NCI-H2081 treated with DMSO at 0.1 percent for 48 hours (cell line): Measurements from ENCODE around the gene WNT16.

Source experiments
- DNase-seq: peaks from one replicate; lab custom pipeline; 2025; lab: John Stamatoyannopoulos, UW

Gene WNT16

DNA sequence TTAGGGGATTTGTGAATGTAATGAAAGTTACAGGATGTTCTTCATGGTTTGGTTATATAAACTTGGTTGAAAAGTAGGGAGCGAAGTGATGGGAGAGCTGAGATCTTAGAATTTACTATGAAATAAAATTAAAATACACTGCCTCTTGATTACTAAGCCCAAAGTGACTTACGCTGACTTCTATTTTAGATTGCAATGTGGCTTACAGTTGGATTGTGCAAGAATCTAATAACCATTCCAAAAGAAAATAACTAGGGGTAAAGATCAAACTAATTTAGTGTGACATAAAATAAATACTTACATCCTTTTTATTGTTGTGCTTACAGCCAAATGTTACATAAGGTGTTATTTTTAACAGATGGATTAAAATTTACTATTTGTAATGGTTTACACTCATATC is 15.3 kb downstream of the WNT16 start:
- DNase-seq, result no peak

DNA sequence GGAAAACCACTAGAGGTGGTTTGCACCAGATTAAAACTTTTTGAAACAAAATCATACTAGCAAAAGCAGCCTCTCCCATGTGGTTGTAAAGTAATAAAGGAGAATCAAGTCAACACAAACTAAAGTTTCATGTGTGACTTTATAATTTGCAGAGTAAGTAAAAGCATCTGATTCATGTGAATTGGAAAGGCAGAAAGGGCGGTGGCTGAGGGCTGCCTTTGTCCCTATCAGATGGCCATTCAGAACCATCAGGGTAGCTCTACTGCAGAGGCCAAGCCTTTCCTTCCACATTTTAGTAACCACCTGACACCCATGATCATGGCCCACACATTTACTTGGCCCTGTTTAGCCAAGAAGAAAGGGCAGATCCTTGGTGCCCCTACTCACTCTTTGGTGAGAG is 15.7 kb downstream of the WNT16 start:
- DNase-seq, result no peak

DNA sequence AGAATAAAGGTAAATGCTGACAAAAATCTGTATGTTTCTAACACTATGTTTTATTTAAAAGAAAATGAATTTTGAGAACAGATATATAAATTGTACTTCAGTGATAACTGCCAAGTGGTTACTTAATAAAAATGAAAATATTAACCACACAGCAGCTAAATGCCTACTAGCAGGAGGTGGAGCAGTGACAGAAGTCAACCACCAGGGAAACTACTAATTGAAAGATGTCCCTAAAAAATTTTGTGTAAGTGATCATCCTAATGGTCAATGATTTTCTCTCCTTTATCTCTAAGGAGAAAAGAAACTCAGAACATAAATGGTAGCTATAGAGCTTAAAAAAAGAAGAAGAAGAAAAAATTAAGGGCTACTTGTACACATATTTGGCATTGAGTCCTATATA is 22.9 kb downstream of the WNT16 start:
- DNase-seq, result no peak

DNA sequence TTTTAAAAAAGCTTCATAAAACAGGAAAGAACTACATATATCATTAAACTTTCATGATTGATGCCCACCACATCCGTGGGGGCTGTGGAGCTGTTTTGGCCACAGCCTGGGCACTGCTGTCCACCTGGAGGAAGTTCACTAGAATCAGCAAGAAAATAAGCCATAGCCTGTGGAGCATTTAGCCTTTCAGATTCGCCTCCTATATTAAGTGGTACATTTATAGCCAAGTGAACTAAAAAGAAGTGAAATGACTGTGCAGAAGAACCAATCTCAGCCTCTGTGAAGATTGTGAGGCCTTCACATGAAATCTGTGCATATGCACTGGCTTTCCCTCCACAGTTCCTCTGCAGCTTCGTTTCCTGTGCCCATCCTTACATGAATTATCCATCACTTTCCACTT is 23.5 kb downstream of the WNT16 start:
- DNase-seq, result no peak

DNA sequence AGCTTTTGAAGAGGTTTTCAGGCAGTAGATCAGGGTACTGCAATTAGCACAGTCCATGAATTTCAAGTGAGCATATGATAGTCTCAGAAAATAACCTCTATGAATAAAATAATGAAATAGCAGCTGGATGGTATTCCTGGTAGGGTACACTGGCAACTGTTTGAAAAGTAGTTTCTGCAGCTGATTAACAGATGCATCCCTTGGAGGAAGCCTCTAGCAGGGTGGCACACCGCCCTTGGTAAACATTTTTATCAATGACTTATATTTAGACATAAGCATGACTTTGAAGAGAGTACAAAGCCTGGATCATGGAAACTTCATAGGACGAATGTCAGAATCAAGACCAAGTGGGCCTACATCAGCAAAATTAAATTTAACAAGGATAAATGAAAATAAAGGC is 26.8 kb downstream of the WNT16 start:
- DNase-seq, result no peak

DNA sequence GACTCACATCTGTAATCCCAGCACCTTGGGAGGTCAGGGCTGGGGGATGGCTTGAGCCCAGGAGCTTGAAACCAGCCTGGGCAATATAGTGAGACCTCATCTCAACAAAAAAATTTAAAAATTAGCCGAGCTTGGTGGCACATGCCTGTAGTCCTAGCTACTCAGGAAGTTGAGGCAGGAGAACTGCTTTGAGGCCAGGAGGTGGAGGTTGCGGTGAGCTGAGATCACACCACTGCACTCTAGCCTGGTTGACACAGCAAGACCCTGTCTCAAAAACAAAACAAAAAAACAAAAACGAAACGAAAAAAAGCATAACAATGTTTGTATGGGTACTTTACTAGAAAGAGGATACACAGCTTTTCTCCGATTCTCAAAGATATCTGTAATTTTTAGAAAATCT is 31.8 kb downstream of the WNT16 start:
- DNase-seq, result no peak

DNA sequence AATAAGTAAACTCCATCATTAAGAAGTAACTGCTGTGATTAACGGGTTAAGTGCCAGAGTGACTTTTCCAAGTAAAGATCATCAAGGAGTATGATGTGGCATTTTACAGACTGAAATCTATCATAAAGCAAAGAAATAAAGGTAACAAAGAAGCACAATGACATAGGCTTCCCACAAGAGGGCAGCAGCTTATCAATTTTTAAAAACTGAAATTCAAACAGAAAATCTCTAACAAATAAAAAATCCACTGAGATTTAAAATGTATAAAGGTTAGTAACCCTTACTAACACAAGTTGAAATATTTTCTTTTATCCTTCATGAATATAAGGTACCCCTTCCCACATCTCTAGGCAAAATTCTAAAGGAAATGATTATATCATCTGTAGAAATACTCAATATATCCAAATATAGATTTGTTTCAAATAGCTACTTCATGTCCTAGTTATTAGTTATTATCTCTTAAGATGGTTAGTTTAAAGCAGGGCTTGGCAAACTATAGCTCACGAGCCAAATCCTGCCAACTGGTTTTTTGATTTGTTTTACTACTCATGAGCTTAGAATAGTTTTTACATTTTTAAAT is 38.1 kb downstream of the WNT16 start:
- DNase-seq, result no peak

DNA sequence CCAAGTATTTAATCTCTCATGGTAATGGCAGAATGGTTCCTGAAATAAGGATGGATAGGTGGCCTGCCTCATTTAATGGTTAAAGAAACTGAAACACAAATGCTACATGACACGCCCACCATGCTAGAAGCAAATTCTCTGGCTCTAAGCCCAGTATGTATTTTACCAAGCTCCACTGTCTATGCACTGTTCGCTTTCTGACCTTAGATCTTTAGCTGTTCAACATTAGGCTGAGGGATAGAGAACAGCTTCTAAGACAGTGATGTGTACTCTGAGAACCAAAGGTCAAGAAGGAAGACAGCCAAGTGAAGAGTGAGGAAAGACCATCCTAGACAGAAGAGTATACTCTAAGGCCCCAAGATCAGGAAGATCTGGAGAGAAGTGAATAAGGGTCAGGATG is 40.7 kb downstream of the WNT16 start:
- no peak for DNase-seq

DNA sequence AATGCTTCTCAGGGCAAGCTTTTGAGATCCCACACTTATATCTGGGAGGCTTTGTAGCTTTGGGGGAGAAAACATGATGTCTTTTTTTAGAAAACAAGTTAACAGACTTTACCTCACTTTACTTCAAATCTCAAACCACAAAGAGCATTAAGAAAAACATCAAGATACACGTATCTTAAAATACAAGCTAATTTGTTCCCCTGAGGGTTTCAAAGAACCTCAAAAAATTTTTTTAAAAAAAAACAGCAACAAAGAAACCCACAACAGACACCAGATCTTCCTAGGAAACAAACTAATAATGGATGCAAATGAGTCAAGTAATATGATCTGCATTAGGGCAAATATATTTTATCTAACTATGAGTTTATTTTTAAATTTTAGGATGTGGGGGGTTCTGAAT is 42.6 kb downstream of the WNT16 start:
- no peak for DNase-seq

DNA sequence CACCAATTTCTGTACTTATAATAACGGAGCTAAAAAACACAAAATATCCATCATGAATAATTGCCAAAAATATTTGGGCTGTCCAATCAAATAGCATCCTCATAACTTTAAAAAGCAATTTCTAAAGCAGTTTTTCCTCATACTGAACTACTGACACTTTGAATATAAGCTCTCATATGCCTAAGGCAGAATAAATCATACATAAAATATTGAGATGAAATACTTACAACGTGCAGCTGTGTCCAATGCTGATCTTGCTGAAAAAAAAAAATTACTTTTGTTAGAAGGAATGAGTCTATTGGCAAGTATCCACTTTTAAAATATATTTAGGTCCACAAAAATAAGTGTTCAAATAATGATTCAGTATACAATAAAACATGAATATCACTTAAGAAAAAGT is 43.1 kb downstream of the WNT16 start:
- DNase-seq, result no peak

DNA sequence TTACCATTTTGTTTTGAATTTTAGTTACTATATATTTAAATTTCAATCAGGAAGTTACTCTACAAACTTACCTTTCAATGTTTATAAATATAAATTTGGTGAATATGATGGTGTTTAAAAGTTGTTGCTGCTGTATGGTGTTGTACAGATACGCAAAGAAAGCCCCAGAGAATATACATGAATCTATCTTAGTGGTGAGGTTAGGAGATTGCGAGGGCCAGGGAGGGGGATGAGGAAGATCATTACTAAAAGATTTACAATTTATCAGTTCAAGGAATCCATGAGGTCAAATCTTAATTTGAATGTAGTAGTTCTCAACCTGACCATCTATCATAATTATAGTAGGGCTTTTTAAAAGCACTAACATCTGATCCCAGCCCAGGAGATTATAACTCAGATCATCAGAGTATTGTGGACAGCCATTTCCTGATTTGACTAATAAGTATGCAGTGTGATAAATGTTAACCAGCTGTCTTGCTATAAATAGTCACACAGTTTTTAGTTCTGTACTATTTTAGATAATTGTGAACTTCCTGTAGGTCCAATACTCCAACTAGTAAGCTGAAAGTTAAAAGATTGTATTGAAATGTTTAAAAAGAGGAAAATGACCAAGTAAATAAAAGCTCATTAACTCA is 43.7 kb downstream of the WNT16 start:
- DNase-seq, result no peak

DNA sequence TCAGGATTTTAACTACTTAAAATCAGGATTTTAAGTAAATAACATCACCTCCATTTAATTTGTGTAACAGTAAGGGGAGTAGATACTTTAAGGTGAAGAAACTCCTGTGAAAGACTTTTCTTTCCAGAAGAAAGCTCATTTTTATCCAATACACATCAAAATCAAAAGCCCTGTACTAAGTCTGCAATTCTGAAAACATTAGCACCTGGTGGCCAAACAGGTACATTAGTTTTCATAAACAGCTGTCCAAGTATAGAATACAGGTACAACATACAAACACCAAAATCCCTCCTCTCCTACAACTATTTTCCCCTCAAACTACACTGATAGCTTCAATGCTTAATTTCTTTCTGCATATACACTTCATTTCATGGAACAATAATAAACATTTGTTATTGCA is 44.4 kb downstream of the WNT16 start:
- DNase-seq, result no peak

DNA sequence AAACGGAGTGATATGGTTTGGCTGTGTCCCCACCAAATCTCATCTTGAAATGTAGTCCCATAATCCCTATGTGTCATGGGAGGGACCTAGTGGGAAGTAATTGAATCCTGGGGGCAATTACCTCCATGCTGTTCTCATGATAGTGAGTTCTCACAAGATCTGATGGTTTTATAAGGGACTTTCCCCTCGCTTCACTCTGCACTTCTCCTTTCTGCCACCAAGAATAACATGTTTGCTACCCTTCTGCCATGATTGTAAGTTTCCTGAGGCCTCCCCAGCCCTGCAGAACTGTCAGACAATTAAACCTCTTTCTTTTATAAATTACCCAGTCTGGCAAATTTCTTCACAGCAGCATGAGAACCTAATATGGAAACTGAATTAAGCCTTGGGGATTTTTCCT is 48.2 kb downstream of the WNT16 start:
- DNase-seq, result no peak

DNA sequence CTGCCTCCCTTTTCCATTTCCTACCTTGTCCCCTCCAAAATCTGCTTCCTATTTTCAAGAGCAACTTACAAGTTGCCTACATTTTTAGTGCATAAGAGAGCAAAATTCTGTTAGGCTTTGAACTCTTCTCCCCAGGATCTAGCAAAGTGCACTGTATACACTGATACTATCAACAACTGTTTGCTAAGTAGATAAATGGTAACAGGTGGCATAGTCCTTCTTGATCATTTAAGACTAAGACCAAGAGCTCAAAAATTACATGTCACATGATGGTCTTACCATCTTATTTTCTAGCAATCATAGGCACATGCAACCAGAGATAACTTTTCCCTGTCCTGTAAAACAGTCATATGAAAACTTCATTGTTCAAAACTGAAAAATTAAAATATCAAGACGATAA is 51.1 kb downstream of the WNT16 start:
- DNase-seq, result no peak

DNA sequence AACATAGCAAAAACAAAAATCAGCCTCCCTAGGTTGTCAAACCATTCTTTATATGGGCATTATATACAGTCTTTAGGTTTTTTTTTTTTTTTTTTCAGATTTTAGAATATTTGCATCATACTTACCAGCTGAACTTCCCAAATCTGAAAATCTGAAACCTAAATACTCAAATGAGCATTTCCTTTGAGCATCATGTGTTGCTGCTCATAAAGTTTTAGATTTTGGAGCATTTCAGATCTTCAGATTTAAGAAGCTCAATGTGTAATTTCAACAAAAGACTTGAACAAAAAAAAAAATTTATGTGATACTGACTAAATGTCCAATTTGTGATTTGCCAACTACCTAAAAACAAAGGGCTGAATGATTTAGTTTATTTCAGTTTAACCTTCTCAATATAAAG is 53.7 kb downstream of the WNT16 start:
- no peak for DNase-seq

DNA sequence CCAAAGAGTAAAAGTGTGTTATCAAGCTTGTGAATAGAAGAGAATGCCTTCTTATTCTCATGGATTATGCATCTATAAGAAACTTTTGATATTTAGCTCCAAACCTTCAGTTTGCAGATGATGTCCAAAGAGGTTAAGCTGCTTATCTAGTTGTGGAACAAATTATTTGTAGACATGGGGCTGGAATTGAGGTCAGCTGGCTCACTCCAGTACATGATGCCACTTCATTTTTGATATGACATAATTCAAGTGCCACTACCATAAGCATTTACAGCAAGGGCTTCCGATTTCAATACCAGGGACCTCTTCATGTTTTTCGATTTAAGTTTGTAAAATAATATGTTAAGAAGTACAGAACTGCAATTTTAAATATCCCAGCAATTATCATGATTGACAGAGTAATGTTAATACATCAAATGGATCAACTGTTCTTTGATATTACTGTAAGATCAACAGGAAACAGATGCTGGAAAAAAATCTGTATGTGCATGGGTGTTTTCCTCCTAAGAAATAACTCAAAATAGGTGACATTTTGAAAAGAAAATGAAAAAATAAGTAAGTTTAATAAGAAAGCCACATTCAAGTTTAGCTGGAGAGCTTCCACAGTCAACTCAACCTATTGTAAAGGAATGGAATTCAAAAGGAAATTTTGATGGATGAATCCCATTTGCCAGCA is 54.6 kb downstream of the WNT16 start:
- DNase-seq, result no peak

DNA sequence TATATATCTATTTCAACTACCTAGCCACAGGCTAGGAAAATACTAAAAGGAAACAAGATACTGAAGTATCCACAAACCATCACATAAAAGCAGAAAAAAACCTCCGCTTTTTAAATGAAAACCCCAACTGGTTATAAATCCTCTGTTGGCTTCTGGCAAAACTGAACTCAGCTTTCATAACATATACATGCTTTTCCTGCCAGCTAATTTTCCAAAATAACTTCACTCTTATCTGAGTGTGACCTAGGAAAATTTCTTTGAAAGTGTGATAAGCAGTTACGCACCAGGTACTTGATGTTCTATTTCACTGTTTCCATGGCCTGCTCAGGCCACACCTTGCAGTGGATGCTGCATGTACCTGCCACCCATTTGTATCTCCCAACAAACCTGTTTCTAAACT is 55.5 kb downstream of the WNT16 start:
- DNase-seq, result no peak

DNA sequence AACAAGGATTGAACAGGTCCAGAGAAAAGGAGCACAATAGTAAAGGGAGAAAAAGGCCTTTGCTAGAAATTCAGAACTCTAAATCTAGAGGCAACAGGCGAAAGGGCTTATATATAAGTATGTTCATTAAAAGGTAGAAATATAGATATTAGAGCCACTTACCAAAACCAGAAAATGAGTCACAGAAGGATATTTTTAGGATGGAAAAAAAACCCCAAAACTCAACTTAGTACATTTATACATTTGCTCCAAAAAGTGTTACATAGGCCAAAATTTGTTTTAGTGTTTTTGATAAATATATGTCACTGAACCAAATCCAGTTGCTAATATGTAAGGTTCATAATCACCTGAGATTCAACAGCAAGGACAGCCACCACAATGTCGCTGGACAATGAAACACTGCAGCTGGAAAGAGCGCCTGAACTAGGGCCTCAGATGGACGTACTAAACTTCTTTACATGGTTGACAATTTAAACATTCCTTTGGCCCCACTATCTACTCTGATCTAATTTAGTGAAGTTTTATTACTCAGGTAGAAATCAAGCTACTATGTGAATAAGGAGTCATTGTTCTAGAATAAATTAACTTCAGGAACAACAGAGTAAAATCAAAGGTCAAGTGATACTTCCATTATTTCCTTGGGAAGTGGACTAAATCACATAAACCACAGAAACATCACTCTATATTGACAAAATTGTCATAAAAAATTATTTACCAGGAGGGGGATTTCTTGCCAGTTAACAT is 56.4 kb downstream of the WNT16 start:
- DNase-seq, result no peak

DNA sequence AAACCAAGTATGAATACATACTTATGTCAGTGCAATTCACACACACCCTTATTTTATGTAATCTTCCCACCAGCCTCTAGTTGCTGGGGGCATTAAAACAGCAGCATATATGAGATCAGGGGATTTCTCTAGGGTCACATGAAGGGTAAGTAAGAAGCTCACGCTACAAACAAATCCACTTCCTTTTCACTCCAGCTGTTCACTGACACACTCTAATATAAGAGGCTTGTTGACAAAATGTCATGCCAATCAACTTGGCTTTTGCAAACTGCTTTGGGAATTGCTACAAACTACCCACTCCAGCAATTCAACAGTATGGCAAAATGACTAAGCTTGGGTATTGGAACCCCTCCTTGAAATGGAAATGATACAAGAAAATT is 57.0 kb downstream of the WNT16 start:
- no peak for DNase-seq

DNA sequence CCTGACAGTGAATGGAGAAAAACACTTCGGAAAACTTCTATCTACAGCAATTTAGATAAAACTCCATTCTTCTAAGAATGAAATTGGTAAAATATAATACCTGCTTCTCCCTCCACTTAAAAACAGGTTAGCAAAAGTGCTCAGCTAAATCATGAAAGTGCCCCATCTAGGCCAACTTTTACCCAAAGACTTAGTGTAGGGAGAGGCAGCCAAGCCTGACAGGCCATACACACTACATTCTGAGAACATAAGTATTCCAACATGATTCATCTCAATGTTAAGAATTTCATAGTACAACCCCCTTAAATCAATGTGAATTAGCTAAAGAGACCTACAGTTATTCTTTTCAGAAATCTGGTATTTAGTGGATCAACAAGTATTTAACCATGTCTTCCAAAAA is 60.1 kb downstream of the WNT16 start:
- no peak for DNase-seq

DNA sequence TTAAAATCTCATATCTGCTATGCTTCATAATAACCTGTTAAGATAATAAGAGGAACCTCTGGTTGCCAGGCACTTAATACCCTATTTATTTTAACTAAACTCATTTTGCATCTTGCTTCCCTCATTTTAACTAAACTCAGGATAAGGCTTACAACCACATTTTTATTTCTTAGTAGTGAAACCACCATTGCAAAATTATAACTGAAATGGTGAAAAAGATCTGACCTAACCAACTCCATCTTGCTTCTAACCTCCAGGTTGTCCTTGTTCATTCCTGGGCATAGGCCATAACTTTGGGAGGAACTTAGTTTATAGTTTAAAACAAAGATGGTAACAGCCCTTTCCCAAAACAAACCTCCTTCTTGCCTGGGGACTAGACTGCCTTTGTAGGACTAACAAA is 61.3 kb downstream of the WNT16 start:
- no peak for DNase-seq

DNA sequence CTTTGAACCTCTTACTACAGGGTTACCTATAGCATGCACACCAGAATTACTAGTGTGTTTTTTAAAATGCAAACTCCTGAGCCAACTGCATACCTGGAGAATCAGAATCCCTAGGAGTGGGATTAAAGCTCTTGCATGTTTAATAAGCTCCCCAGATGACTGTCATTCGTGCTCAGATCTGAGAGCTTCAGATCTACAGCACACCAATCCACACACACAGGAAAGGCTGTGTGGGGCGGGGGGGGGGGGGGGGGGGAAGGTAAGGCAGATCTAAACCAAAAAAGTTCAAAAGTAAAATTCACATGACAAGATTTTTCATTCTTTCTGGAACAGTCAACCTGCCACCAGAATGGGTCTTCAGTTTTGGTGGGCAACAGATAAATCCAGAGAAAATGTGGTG is 61.8 kb downstream of the WNT16 start:
- no peak for DNase-seq
